ENCODE data around the gene IRF2BP2. TPM values are rescaled to one million over a fixed set of nuclear protein-coding genes. Genes with fewer than 3 reads are reported as not detected.

IRF2BP2 gene
- total and polyA plus RNA-seq, 11 donors = 36.1 to 126 (median 80.1) TPM

GRCh38 chr1:234619794-234620247 is 9.8 kb upstream of the IRF2BP2 start:
- no peak for ATAC-seq
- H3K27me3 ChIP-seq = no peaks in the 10 kb centered on the region
- H3K4me1 ChIP-seq = peaks cover 0 to 53% (median 17%) of the 10 kb centered on the region in 12 donors
- peak overlapping the region in 3 of 12 donors; percentile 6 to 59 (median 45) for H3K27ac ChIP-seq
- no peak for DNase-seq
- no peaks in the 10 kb centered on the region for H3K36me3 ChIP-seq
- intact Hi-C loops (cut with DNase I) = loop anchor here in 6 of 10 donors (5.0 to 10.0 kb wide), 9 partner anchors 37 to 375 kb away; no protein-coding TSS in a partner anchor
- no peak for TF ChIP-seq POLR2A (IDR thresholded peaks at IDR 0.05)
- no peak for TF ChIP-seq CTCF (IDR thresholded peaks at IDR 0.05)
- 77 to 80% (median 78%) methylated on average over 6 of the region's 6 CpGs for WGBS, 4 donors
- no peak overlapping the region for H3K4me3 ChIP-seq
- H3K9me3 ChIP-seq = no peaks in the 10 kb centered on the region

GRCh38 chr1:234619071-234619480 is 9.1 kb upstream of the IRF2BP2 start:
- Histone ChIP-seq H3K9me3 (no peaks in the 10 kb centered on the region), H3K4me3 (no peak overlapping the region), H3K36me3 (no peaks in the 10 kb centered on the region), H3K4me1 (peaks cover 0 to 53% (median 19%) of the 10 kb centered on the region in 12 donors), H3K27me3 (no peaks in the 10 kb centered on the region), H3K27ac (peak overlapping the region in 8 of 12 donors; percentile 12 to 58 (median 47))
- TF ChIP-seq CTCF (IDR thresholded peaks at IDR 0.05) = no peak
- no peak for TF ChIP-seq POLR2A (IDR thresholded peaks at IDR 0.05)
- ATAC-seq (peak in 1 of 4 donors; percentile 9), DNase-seq (no peak)
- WGBS, 4 donors = 61 to 80% (median 77%) methylated on average over 3 of the region's 3 CpGs
- intact Hi-C loops (cut with DNase I) = loop anchor here in 5 of 10 donors (10.0 kb wide), 5 partner anchors 266 to 376 kb away; no protein-coding TSS in a partner anchor

GRCh38 chr1:234618737-234619049 is 8.7 kb upstream of the IRF2BP2 start:
- peaks cover 3 to 54% (median 23%) of the 10 kb centered on the region in 12 donors for H3K4me1 ChIP-seq
- ATAC-seq = no peak

More at GRCh38 chr1:234618737-234619049, 8.7 kb upstream of the IRF2BP2 start:
- no peak for DNase-seq
- TF ChIP-seq CTCF (IDR thresholded peaks at IDR 0.05) = no peak
- TF ChIP-seq POLR2A (IDR thresholded peaks at IDR 0.05) = no peak
- Histone ChIP-seq H3K27me3 (no peaks in the 10 kb centered on the region), H3K27ac (peak overlapping the region in 8 of 12 donors; percentile 12 to 58 (median 47)), H3K9me3 (no peaks in the 10 kb centered on the region), H3K36me3 (no peaks in the 10 kb centered on the region), H3K4me3 (no peak overlapping the region)
- 67 to 82% (median 79%) methylated on average over 5 of the region's 5 CpGs for WGBS, 4 donors
- intact Hi-C loops (cut with DNase I) = loop anchor here in 5 of 10 donors (10.0 kb wide), 5 partner anchors 266 to 376 kb away; no protein-coding TSS in a partner anchor
